CD4-positive, alpha-beta T cell treated with Interleukin-21 for 1 hour (primary cell): Measurements from ENCODE around the gene ARMC8.

ENCODE experiments used
- DNase-seq: peaks from one replicate; pipeline ENCODE4 v3.0.0-alpha.2; 2020

The ARMC8 gene

DNA sequence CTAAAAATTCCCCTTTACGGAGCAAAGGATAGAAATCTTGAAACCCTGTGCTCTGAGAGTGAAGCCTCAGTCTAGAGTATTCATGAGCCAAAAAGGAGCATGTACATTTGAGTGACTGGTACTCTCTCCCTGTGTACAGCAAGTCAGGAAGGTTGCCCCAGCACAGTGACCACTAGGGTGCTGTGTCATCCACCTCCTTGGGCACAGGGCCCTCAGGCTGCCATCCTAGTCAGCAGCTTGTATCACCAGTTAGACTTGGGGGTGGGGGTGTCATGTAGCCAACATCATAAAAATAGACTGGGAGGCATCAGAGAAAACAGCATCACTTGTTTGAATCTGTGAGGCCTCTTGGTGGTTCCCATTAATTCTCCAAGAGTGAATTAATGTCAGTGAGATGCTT lies 130.6 kb downstream of the ARMC8 start:
- DNase-seq, result no peak

DNA sequence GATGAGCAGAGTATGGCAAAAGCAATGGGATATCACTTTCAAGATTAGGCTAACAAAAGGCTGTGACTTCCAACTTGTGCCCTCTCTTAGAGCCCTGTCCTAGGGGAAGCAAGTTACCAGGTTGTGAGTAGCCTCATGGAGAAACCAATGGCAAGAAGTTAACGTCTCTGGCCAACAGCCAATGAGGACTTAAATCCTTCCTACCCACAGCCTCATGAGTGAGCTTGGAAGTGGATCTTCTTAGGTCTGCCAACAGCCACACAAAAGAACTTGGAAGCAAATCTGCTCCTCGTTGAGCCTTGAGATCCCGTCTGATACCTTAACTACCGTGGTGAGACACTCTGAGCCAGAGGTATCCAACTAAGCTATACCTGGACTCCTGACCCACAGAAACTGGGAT lies 136.9 kb downstream of the ARMC8 start:
- DNase-seq, result no peak

DNA sequence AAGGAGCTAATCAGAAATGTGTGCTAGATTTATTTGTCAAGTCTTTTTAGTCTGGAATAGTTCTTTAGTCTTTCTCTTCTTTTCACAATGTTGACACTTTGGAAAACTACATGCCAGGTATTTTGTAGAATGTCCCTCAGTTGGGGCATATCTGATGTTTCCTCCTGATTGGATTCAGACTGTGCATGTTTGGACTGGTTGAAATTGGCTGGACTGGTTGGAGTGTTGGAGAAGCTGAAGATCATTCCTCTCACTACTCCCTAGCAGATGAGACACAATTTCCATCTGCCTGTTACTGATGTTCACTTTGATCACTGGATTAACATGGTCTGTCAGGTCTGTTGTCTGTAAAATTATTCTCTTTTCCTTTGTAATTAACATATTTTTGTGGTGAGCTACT lies 138.9 kb downstream of the ARMC8 start:
- DNase-seq, result no peak

DNA sequence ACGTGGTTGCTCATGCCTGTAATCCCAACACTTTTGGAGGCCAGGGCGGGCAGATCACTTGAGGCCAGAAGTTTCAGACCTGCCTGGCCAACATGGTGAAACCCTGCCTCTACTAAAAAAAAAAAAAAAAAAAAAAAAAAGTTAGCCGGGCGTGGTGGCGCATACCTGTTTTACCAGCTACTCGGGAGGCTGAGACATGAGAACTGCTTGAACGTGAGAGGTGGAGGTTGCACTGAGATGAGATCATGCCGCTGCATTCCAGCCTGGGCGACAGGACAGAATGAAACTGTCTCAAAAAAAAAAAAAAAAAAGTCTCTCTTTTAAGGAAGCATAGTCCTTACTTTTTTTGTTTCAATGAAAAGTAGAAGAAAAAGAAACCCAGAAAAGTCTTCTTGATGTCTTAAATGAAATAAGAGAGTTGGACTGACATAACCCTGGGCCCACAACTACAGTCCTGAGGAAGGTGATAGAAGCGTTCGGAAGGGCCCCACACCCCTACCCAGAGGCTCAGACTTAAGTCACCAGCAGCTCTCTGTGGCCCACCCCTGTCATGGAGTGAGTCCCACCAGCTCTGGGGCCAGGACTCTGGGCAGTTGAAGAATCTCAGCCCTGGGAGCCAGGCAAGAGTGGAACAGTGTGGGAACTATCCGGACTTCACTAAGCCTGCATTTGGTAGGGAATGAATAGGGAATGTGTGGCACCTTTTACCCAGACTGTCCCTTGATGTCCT lies 139.9 kb downstream of the ARMC8 start:
- DNase-seq, result no peak

DNA sequence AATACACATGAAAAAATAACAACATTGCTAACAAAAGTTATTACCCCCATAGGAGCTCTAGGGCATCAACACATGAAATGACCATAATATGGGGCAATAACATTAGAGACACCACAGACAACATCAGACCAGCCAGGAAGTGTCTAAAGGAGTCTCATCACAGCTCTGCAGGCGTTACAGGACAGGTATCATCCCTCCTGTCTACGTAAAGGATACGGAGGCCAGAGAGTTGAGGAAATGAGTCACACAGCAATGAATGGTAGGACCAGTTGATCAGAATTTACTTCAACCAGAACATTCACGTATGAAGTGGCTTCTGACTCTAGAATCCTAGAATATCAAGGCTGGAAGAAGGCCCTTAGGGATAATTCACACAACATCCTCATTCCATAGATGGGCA lies 140.7 kb downstream of the ARMC8 start:
- no peak for DNase-seq

DNA sequence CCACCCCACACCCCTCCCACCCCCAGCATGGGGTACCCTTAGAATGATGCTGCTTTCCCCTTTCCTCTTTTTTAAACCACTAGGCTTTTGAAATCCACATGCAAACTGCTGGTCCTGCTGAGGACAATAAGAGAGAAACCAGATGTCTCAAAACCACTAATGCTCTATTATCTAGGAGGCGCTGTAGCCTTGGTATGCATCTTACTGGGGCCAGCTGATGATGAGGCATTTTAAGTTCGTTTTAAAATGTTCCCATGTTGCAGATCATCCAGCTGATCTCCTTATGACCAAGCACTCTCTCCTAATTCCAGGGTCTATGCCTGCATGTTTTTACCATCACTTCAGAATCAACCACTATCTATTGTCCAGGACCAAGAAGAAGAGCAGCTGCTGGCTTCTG lies 141.2 kb downstream of the ARMC8 start:
- no peak for DNase-seq

DNA sequence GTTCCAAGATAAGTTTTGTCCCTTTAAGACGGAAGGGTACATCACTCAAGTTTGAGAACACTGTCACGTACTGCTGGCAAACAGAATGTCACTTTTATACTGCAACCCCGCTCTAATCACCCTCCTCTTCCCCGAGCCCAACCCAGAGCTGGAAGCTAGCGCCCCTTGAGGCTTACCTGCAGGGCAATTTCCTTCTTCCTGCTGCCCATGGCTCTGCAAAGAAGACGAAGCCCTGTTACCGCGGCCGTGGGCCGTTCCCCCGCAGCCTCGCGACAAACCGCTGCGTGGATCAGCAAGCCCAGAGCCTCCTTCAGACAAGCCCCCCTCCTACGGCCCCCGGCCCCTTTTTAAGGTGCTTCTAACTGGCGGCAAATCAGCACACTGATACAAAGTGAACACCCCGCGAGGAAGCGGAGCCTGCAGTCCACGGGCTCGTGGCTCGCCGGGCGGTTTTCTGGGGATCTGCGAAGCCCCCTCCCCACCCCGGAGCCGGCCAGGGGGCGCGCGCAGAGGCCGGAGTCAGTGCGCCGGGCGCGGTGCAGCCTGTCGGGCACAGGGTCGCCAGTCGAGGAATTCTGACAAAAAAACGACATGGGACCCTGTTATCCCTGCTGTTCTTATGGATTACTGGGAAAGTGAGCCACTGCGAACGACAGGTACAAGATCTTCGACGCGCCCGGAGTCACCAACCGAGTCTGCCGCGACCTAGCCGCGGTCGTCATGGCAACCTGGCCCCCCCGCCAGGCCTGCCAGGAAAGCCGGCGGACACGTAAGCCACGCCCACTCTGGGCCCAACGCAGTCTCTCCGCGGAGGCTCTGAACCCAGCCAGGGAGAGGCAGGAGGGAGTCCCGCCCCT lies 142.3 kb downstream of the ARMC8 start, which contains the start of gene NME9:
NME9 (minus strand) TSS at position 725 of the 857 bp plus-strand sequence; CDS start at position 209, 516 bp downstream.
- peak; percentile 96 for DNase-seq

DNA sequence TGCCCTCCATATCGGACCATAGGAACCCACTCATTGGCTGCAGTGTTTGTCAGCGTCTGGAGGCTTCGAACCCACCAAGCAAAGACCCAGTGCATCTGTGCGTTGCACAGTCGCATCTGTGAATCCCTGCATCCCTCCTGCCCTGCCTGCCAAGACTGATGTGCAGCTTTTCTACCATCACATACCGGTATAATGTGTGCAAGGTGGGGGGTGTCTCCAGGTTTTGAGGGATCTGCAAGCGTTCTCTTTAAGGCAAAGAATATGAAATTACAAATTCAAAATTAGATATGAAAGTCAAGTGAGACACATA lies 142.8 kb downstream of the ARMC8 start:
- DNase-seq, result no peak

DNA sequence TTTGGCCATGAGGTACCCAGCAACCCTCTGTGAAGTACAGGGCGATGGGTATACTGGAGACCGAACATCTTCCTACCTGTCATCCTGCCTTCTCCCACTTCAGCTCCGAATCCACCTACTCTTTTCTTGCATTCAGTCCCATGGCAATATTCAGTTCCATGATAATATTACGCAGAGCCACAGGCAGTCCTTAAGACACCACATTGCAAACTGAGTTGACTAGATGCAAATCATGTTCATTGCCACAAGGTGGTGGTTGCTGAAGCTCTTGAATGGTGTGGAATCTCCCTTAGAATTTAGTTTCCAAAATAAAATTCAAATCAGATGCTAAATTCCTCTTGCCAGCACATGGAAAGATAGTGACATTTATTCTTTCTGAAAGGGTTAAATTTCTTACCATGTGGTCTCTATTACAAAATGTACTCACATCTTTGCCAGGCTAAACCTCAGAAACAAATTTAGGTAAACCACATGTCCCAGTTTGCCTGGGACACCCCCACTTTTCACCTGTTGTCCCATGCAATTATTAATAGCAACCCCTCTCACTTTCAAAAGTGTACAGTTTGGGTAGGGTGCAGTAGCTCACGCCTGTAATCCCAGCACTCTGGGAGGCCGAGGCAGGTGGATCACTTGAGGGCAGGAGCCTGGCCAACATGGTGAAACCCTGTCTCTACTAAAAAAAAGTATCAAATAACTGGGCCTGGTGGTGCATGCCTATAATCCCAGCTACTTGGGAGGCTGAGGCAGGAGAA lies 144.2 kb downstream of the ARMC8 start:
- no peak for DNase-seq

DNA sequence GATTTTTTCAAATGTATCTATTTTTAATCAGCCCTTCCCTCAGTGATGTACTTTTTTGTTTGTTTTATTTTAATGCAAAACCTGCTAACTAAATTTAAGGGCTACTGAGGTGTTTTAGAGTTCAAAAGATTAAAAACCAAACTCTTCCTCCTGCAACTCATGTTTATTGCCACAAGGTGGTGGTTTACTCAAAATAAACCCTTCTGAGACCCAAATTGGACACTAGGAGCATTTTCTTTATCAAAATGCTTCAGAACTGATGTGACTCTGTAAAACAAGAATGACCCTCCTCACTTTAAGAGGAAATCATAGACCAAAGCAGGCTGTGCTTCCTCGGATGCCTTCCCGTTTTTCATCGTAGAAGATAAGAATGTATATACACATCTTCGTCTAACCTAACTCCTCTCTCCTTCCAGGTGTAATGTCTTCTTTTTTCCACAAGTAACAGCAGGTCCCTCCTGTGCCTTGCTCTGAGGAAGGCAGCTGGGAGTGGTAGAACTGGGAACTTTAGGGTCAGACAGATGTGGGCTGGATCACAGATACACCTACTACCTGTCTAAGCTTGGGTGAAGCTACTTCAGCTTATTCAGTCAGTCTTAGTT lies 145.5 kb downstream of the ARMC8 start:
- peak; percentile 44 for DNase-seq

DNA sequence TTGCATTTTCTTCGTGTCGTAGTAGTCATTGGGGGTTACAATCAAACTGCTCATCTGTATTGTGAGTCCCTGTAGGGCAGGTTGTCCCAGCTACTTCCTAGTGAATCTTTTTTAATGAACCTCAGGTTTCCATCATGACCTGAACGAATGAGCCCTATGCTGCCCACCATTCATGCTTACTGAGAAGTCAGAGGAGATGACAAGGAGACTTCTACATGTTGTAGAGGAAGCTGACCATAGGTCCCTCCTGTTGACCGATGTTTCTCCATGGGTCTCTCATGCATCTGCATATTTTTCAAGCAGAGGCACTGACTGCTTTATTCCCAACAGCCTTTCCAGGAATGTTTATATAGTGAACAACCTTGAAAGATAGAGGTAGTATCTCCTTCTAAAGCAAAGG lies 147.5 kb downstream of the ARMC8 start:
- no peak for DNase-seq

DNA sequence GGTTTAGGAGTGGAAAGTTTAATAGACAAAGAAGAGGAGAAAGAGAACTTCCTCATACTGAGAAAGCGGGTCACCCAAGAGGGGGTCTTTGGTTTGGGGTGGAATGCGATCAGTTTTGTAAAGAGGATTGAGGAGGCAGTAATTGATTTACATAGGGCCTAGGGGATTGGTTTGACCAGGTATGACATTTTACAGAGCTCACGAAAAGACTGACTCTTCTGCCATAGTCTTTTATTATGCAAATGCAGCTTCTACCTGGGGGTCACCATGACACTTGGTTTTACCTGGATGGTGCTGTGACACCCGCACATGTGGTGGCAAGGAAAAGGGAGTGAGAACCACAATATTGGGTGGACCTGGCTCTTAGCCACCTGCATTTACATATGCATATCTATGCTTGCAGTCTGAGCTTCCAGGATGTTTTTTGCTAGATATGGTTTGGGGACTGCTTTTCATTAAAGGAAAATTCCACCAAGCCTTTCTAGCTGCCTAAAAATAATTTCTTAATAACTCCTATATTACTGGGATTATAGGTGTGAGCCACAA lies 149.4 kb downstream of the ARMC8 start:
- no peak for DNase-seq

DNA sequence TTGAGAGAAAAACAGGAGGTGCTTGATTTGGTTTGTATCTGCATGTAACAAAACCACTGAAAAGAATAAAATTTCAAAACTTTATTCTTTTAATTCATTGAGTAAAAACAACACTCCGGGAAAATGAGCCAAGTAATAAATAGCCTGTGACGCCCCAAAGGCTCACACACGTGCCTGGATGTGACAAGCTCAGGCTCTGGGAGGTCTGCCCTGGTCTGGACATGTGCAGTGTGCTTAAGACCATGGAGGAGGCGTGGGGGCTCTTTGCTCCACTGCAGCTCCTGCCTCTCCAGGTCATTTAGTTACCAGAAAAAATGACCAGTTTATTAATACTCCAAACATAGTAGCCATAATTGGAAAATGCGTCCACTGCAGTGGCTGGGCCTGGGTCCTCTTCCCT lies 151.1 kb downstream of the ARMC8 start:
- no peak for DNase-seq

DNA sequence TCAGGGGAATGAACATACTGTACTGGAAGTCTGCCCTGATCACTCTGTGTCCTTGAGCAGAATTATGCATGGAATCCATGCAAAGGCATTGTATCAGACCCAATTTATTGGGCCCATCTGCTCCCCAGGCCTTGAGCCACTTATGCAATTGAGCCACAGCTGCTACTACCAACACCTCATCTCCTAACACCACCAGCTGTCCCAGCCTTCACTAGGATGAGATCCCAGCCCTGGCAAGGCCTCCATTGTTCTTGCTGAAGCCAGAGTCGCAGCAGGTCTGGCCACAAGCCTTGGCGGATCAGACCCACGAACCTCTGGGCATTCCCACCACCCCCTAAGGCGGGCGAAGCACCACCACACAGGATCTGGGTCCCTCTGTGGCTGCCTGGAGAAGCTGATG lies 151.7 kb downstream of the ARMC8 start:
- DNase-seq, result no peak

DNA sequence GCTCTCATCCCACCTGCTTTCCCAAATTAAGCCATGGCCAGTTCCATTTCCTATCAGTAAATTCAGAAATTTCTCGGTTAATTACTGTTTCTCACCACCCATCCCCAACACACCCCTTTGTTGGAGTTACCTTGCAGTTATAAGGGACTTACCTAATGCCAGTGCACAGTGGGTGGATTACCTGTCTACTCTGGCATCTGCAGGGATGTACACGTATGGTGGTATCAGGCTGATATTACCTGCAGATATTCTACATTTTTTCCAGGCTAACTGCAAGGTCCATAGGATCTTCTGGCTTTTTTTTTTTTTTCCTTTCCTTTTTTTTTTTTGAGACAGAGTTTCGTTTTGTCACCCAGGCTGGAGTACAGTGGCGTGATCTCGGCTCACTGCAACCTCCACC lies 153.4 kb downstream of the ARMC8 start:
- no peak for DNase-seq

DNA sequence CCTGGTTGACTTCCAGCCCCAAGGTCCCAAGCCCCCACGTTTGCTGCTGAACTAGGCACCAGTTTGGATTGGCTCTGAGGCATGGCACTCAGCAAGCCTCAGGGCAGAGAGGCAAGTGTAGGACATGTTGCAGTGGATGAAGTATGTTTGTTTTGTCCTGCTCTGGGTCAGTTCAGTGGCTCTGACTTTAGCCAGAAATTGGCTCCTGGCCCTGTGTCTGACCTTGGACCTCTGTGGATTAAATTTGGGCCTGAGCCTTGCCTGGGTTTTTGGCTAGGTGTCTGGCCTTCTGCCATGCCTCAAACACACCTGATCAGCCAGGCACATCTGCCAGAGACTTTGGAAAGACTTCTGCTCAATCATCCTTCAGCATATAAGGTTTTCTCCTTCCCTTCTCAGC lies 157.7 kb downstream of the ARMC8 start:
- DNase-seq, result no peak
